H1 (cell line): ENCODE results near the gene GARS1. TPM values are rescaled to one million over a fixed set of nuclear protein-coding genes. Genes with fewer than 3 reads are reported as not detected.
"Not testable (repeated sequence)": the region's sequence is repeated elsewhere in the genome, so short reads cannot be mapped to it uniquely, and the experiment has no call there.

Source experiments
- CTCF ChIA-PET: fragments of 300-600 bp; sonication (Branson Sonifier 250); formaldehyde crosslinking; loops from one replicate; lab custom pipeline; 2021; ENCODE audit not compliant: partially characterized antibody; lab: Charles Lee
- POLR2A ChIA-PET: fragments of 300-600 bp; sonication (Branson Sonifier 250); formaldehyde crosslinking; loops from one replicate; lab custom pipeline; 2021; ENCODE audit warnings: inconsistent platforms; ENCODE audit not compliant: partially characterized antibody; lab: Charles Lee
- DNase-seq, 2 experiments: peaks; one replicate each; pipeline versions ENCODE4 v3.0.0 to v3.0.0-alpha.2; 2010 to 2022; ENCODE audit warnings: low spot score in 2 of 2, low read depth in 1 of 2, mixed read lengths in 1 of 2
- FAIRE-seq: peaks from 2 replicates; lab custom pipeline; 2011; peaks lifted over from hg19 to GRCh38; lab: Jason Lieb, UNC
- H2AFZ ChIP-seq: 2 replicates; pipeline ENCODE4 v1.8.1; 2012; ENCODE audit warnings: low read length, inconsistent platforms
- H2AK5ac ChIP-seq: 2 replicates; pipeline ENCODE4 v1.6.1; 2013; ENCODE audit warnings: low read depth, low read length
- H2BK120ac ChIP-seq: replicated peaks from 2 replicates; pipeline ENCODE3; 2013; ENCODE audit warnings: low read depth, low read length, inconsistent platforms
- H2BK12ac ChIP-seq: 2 replicates; pipeline ENCODE4 v1.6.1; 2013; ENCODE audit warnings: low read depth, low read length
- H2BK15ac ChIP-seq: 2 replicates; pipeline ENCODE4 v1.6.1; 2013; ENCODE audit warnings: low read length
- H2BK20ac ChIP-seq: 2 replicates; pipeline ENCODE4 v1.6.1; 2013; ENCODE audit warnings: low read length
- H2BK5ac ChIP-seq: 2 replicates; pipeline ENCODE4 v1.6.1; 2013; ENCODE audit warnings: low read depth, low read length
- H3K14ac ChIP-seq: 2 replicates; pipeline ENCODE4 v1.6.1; 2013; ENCODE audit warnings: inconsistent platforms; ENCODE audit not compliant: insufficient read length
- H3K18ac ChIP-seq: 2 replicates; pipeline ENCODE4 v1.6.1; 2013; ENCODE audit warnings: low read length; ENCODE audit errors: extremely low read depth
- H3K23ac ChIP-seq: 2 replicates; pipeline ENCODE4 v1.6.1; 2013; ENCODE audit warnings: inconsistent platforms; ENCODE audit not compliant: insufficient read length
- H3K23me2 ChIP-seq: 2 replicates; pipeline ENCODE4 v1.6.1; 2013; ENCODE audit warnings: low read depth, low read length
- H3K27ac ChIP-seq: 2 replicates; pipeline ENCODE4 v1.6.1; 2011; ENCODE audit warnings: low read depth, low read length, inconsistent platforms
- H3K27me3 ChIP-seq, 4 experiments: replicated peaks in 1 of 4; 1 replicate in 1 of 4; 2 replicates in 3 of 4; pipeline versions ENCODE4 v1.6.1 to v1.8.1; 2011 to 2013; ENCODE audit warnings: low read length in 3 of 4, mild to moderate bottlenecking in 3 of 4, inconsistent platforms in 2 of 4, mixed read lengths in 2 of 4, moderate library complexity in 1 of 4; ENCODE audit not compliant: control insufficient read depth in 3 of 4, insufficient read depth in 3 of 4; ENCODE audit errors: extremely low read depth in 1 of 4
- H3K36me3 ChIP-seq, 4 experiments: 2 replicates each; pipeline versions ENCODE4 v1.6.1 to v1.8.1; 2011 to 2013; ENCODE audit warnings: mild to moderate bottlenecking in 4 of 4, low read length in 3 of 4, moderate library complexity in 2 of 4, control low read depth in 1 of 4, inconsistent platforms in 1 of 4; ENCODE audit not compliant: insufficient read depth in 4 of 4, control insufficient read depth in 2 of 4
- H3K4ac ChIP-seq: replicated peaks from 2 replicates; pipeline ENCODE3; 2013; ENCODE audit warnings: low read length, low read depth, mixed read lengths, inconsistent platforms; ENCODE audit not compliant: insufficient read length
- H3K4me1 ChIP-seq, 4 experiments: replicated peaks in 1 of 4; 1 replicate in 1 of 4; 2 replicates in 3 of 4; pipeline versions ENCODE4 v1.6.1 to v1.8.1; 2011 to 2013; ENCODE audit warnings: low read length in 3 of 4, inconsistent platforms in 2 of 4, mixed read lengths in 1 of 4; ENCODE audit not compliant: insufficient read depth in 4 of 4, control insufficient read depth in 3 of 4
- H3K4me2 ChIP-seq, 2 experiments: 2 replicates each; pipeline versions ENCODE4 v1.6.1 to v1.8.1; 2011 to 2013; ENCODE audit warnings: low read depth in 2 of 2, low read length in 2 of 2, control low read depth in 1 of 2, inconsistent platforms in 1 of 2, mild to moderate bottlenecking in 1 of 2; ENCODE audit not compliant: insufficient read depth in 1 of 2
- H3K4me3 ChIP-seq, 4 experiments: fragments of 200-600, 300-600 bp in 1 of 4; sonication (generic), shearing (Covaris generic), sonication (Bioruptor Twin) in 1 of 4; 2 replicates each; pipeline versions ENCODE4 v1.5.1 to v1.8.1; 2011 to 2016; ENCODE audit warnings: low read length in 4 of 4, low read depth in 3 of 4, control low read depth in 2 of 4, inconsistent platforms in 2 of 4, mild to moderate bottlenecking in 2 of 4, mixed read lengths in 1 of 4, moderate library complexity in 1 of 4; ENCODE audit not compliant: insufficient read depth in 2 of 4; ENCODE audit errors: extremely low read depth in 1 of 4
- H3K56ac ChIP-seq: replicated peaks from 2 replicates; pipeline ENCODE3; 2013; ENCODE audit warnings: low read depth, mild to moderate bottlenecking, mixed read lengths, low read length, inconsistent platforms; ENCODE audit not compliant: insufficient read length
- H3K79me1 ChIP-seq: 2 replicates; pipeline ENCODE4 v1.6.1; 2013; ENCODE audit warnings: low read depth, low read length, control low read depth
- H3K79me2 ChIP-seq, 2 experiments: 2 replicates each; pipeline versions ENCODE4 v1.6.1 to v1.8.1; 2012 to 2013; ENCODE audit warnings: low read length in 2 of 2, mild to moderate bottlenecking in 2 of 2, inconsistent platforms in 1 of 2; ENCODE audit not compliant: insufficient read depth in 2 of 2, control insufficient read depth in 1 of 2
- H3K9ac ChIP-seq, 4 experiments: replicated peaks in 1 of 4; 1 replicate in 1 of 4; 2 replicates in 3 of 4; pipeline versions ENCODE4 v1.6.1 to v1.8.1; 2011 to 2013; ENCODE audit warnings: low read depth in 3 of 4, low read length in 3 of 4, control low read depth in 2 of 4, mild to moderate bottlenecking in 2 of 4, moderate library complexity in 2 of 4, inconsistent platforms in 1 of 4; ENCODE audit errors: extremely low read depth in 1 of 4
- H3K9me3 ChIP-seq, 2 experiments: 2 replicates each; pipeline versions ENCODE4 v1.6.1 to v1.8.1; 2012 to 2013; ENCODE audit warnings: mild to moderate bottlenecking in 2 of 2, moderate library complexity in 2 of 2, control low read depth in 1 of 2, inconsistent platforms in 1 of 2, low read depth in 1 of 2, low read length in 1 of 2, mixed read lengths in 1 of 2; ENCODE audit not compliant: insufficient read depth in 2 of 2
- H4K20me1 ChIP-seq, 2 experiments: replicated peaks in 1 of 2; 2 replicates each; pipeline versions ENCODE3 to v1.8.1; 2011 to 2013; ENCODE audit warnings: inconsistent platforms in 2 of 2, low read length in 2 of 2, mild to moderate bottlenecking in 1 of 2; ENCODE audit not compliant: insufficient read depth in 2 of 2, control insufficient read depth in 1 of 2
- H4K5ac ChIP-seq: 2 replicates; pipeline ENCODE4 v1.6.1; 2013; ENCODE audit warnings: low read length, low read depth, mixed read lengths, inconsistent platforms; ENCODE audit not compliant: insufficient read length
- H4K8ac ChIP-seq: 2 replicates; pipeline ENCODE4 v1.8.0; 2013; ENCODE audit warnings: mild to moderate bottlenecking, moderate library complexity, low read length, inconsistent platforms; ENCODE audit not compliant: insufficient read depth; ENCODE audit errors: extremely low read depth
- H4K91ac ChIP-seq: replicated peaks from 2 replicates; pipeline ENCODE3; 2013; ENCODE audit warnings: low read length, mixed read lengths, inconsistent platforms; ENCODE audit not compliant: insufficient read length
- KDM5A ChIP-seq: fragments of 200-600 bp; IDR thresholded peaks from 2 replicates; pipeline ENCODE4 v1.7.1; 2012; ENCODE audit warnings: mild to moderate bottlenecking, low read length, inconsistent platforms, mixed read lengths
- RFX5 ChIP-seq: IDR thresholded peaks from 2 replicates; pipeline ENCODE4 v1.6.1; 2011; ENCODE audit warnings: low read depth, low read length, improper control_type of control experiment, borderline replicate concordance
- SIRT6 ChIP-seq: IDR thresholded peaks from one replicate; pipeline ENCODE4 v1.7.1; 2012; ENCODE audit warnings: low read length, inconsistent platforms
- WGBS, 2 experiments: shearing (Covaris generic) in 1 of 2; methylation state at CpG; one replicate each; pipeline versions ENCODE4 v1.1.6 to v1.1.7; 2013 to 2015; ENCODE audit warnings: low lambda C conversion rate in 2 of 2, mixed read lengths in 2 of 2, inconsistent platforms in 1 of 2, low coverage in 1 of 2, missing lambda C conversion rate in 1 of 2; ENCODE audit not compliant: insufficient replicate concordance in 2 of 2, insufficient coverage in 1 of 2, insufficient read length in 1 of 2; ENCODE audit errors: extremely low coverage in 1 of 2, missing lambda C conversion rate in 1 of 2; 5-methylcytosine and 5-hydroxymethylcytosine counted together
- polyA plus RNA-seq, 7 experiments: library from polyadenylated mRNA; depleted of rRNA in 3 of 7; stranded (reverse) in 5 of 7; unstranded in 2 of 7; fragments of >200 nt in 5 of 7; fragments of 200-250 nt in 2 of 7; gene quantifications; 1 replicate in 5 of 7; 2 replicates in 1 of 7; 4 replicates in 1 of 7; pipeline versions ENCODE4 v1.2.1 to v1.2.3, GENCODE V29; 2011 to 2013; ENCODE audit warnings: missing spikeins in 2 of 7, mixed read lengths in 2 of 7
- total RNA-seq: library from RNA; stranded (reverse); fragmentation: NEBNext Ultra II Directional; extraction: Animal tissue kit (Norgen Biotek cat#: 25700); gene quantifications from 2 replicates; pipeline ENCODE4 v1.2.1, GENCODE V29; 2021
- TF ChIP-seq, protein P1 (sequence below): IDR thresholded peaks from 2 replicates; pipeline ENCODE4 v1.6.1; 2011; ENCODE audit warnings: low read length, improper control_type of control experiment

GARS1 gene
- total and polyA plus RNA-seq, 2 of the 8 experiments (the other 6 are each of a cell fraction or from before 2014, with no cell fraction given), result 270 to 476 TPM

DNA sequence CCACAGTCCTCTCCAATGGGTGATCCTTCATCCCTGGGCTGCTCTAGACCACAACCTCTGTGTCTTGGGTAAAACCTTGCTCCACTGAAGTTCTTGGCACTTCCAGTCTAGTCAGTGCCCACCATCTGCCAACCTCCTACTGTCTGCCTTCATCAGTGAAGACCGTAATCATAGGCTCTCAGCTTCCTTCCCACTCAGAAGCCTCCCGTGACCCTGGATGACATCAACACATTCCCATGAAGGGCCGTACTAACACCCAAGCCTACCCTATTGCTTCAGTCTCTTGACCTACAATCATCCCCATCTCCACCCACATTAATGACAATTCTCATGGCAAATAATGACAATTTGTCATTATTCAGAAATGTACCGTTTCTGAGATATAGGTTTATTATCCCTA, 27.6 kb upstream of the GARS1 start (continued):
- no peak for TF ChIP-seq RFX5
- no peak for TF ChIP-seq KDM5A
- TF ChIP-seq SIRT6, result no peak
- TF ChIP-seq, protein P1, sequence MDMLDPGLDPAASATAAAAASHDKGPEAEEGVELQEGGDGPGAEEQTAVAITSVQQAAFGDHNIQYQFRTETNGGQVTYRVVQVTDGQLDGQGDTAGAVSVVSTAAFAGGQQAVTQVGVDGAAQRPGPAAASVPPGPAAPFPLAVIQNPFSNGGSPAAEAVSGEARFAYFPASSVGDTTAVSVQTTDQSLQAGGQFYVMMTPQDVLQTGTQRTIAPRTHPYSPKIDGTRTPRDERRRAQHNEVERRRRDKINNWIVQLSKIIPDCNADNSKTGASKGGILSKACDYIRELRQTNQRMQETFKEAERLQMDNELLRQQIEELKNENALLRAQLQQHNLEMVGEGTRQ, result no peak

DNA sequence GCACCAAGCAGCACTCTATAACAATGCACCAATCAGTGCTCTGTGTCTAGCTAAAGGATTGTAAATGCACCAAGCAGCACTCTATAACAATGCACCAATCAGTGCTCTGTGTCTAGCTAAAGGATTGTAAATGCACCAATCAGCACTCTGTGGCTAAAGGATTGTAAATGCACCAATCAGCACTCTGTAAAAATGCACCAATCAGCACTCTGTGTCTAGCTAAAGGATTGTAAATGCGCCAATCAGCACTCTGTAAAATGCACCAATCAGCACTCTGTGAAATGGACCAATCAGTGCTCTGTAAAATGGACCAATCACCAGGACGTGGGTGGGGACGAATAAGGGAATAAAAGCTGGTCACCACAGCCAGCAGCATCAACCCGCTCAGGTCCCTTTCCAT, 24.4 kb upstream of the GARS1 start:
- H3K79me1 ChIP-seq, H3K18ac ChIP-seq, H2AK5ac ChIP-seq, H3K4me2 ChIP-seq, H2BK5ac ChIP-seq, H2BK20ac ChIP-seq, FAIRE-seq, H3K79me2 ChIP-seq, H3K9ac ChIP-seq, H3K4me3 ChIP-seq, H3K4ac ChIP-seq, H4K5ac ChIP-seq, H4K91ac ChIP-seq, H3K56ac ChIP-seq, H3K4me1 ChIP-seq, H4K8ac ChIP-seq, H3K27ac ChIP-seq, H2BK12ac ChIP-seq, H2AFZ ChIP-seq, H3K23me2 ChIP-seq, H3K14ac ChIP-seq, H2BK120ac ChIP-seq, H4K20me1 ChIP-seq, H3K23ac ChIP-seq, DNase-seq, H2BK15ac ChIP-seq, H3K27me3 ChIP-seq: not testable (repeated sequence)
- H3K9me3 ChIP-seq, result peaks cover 15 to 18% of the 10 kb centered on the region in 2 experiments
- peaks cover 0 to 34% (median 0%) of the 10 kb centered on the region in 4 experiments; a peak in 4 of 8 replicates for H3K36me3 ChIP-seq
- ChIA-PET POLR2A (interaction anchor here (1.0 to 1.1 kb wide), 2 partner anchors 23 to 397 kb away, joined by 3 to 4 read pairs; no protein-coding TSS in a partner anchor), CTCF (interaction anchor here (1.2 to 1.7 kb wide), 4 partner anchors 9 to 294 kb away, joined by 3 to 4 read pairs (median 4); no protein-coding TSS in a partner anchor)
- 96% methylated on average over 4 of the region's 4 CpGs; no CpG with 5 or more reads in 1 of the 2 experiments for WGBS, 2 experiments
